ENCODE measurements around the gene PTGFRN. TPM values are rescaled to one million over a fixed set of nuclear protein-coding genes. Genes with fewer than 3 reads are reported as not detected.
A peak's percentile ranks its signal among the peaks of the same experiment; 100 is the strongest.

The PTGFRN gene
- total and polyA plus RNA-seq, 9 of the 15 experiments (the other 6 are each of a cell fraction or from before 2014, with no cell fraction given), result 17.3 to 33.1 (median 25.7) TPM

GRCh38 chr1:117038236-117038635 is 128.5 kb downstream of the PTGFRN start (continued):
- TF ChIP-seq MAFG (tag; conservative IDR thresholded peaks at IDR 0.05) (no peak), U2AF1 (optimal IDR thresholded peaks at IDR 0.05; ENCODE audit: low read depth, low read length) (no peak), RNF2 (IDR thresholded peaks at IDR 0.05) (no peak), ZNF695 (CRISPR knock-in tag; IDR thresholded peaks at IDR 0.05) (no peak), CSDE1 (IDR thresholded peaks at IDR 0.05) (no peak), ZNF212 (CRISPR knock-in tag; IDR thresholded peaks at IDR 0.05) (no peak), ZBTB8A (IDR thresholded peaks at IDR 0.05; ENCODE audit: partially characterized antibody) (no peak), TAF7 (tag; IDR thresholded peaks at IDR 0.05) (no peak), RFX7 (CRISPR knock-in tag; IDR thresholded peaks at IDR 0.05) (no peak)

Small RNAs within 50 kb of the gene (small RNA-seq; reads per million reads assigned to genes)
- 0.48 reads per million, percentile 21 among the genes with 10 or more reads in this experiment for gene RNA5SP55

Other genes with a start within 250 kb of the PTGFRN start
- 13.1 and 15.1 TPM in 2 replicates for gene IGSF3, start 242.2 kb upstream of the PTGFRN start, total RNA-seq (2014; rRNA removed)
- 7.5 and 7.8 TPM in 2 replicates for gene IGSF3, start 242.2 kb upstream of the PTGFRN start, total RNA-seq (2014; rRNA removed; fragmentation: Illumina TruSeq; extraction: Trizol)
- gene IGSF3, start 242.2 kb upstream of the PTGFRN start, total RNA-seq (2015; rRNA removed; fragmentation: Illumina TruSeq; extraction: Trizol), result 7.5 and 8.3 TPM in 2 replicates
- gene IGSF3, start 242.2 kb upstream of the PTGFRN start, total RNA-seq (2021), result 14.4 and 15.0 TPM in 2 replicates
- 7.7 and 8.9 TPM in 2 replicates for gene IGSF3, start 242.2 kb upstream of the PTGFRN start, polyA plus RNA-seq (2011; rRNA removed)
- 10.8 and 11.5 TPM in 2 replicates for gene IGSF3, start 242.2 kb upstream of the PTGFRN start, polyA plus RNA-seq (2014; fragmentation: Illumina TruSeq; extraction: Trizol)
- gene IGSF3, start 242.2 kb upstream of the PTGFRN start, polyA plus RNA-seq (2014; fragmentation: Nextera tagmentation; extraction: Ambion mirVana), result 1 to 10 TPM; 1.1 to 1.2 TPM
- gene IGSF3, start 242.2 kb upstream of the PTGFRN start, polyA plus RNA-seq (2014; rRNA removed), result 7.9 and 8.4 TPM in 2 replicates
- gene CD2, start 155.5 kb upstream of the PTGFRN start, total RNA-seq (2014; rRNA removed), result not detected in 2 replicates
- gene CD2, start 155.5 kb upstream of the PTGFRN start, total RNA-seq (2014; rRNA removed; fragmentation: Illumina TruSeq; extraction: Trizol), result not detected in 2 replicates
- not detected in 2 replicates for gene CD2, start 155.5 kb upstream of the PTGFRN start, total RNA-seq (2015; rRNA removed; fragmentation: Illumina TruSeq; extraction: Trizol)
- 0.16 and 0.29 TPM in 2 replicates for gene CD2, start 155.5 kb upstream of the PTGFRN start, total RNA-seq (2021)
- gene CD2, start 155.5 kb upstream of the PTGFRN start, polyA plus RNA-seq (2011; rRNA removed), result not detected in 2 replicates
- gene CD2, start 155.5 kb upstream of the PTGFRN start, polyA plus RNA-seq (2014; fragmentation: Illumina TruSeq; extraction: Trizol), result 0.07 TPM in 1 of 2 replicates, not detected in the other
- gene CD2, start 155.5 kb upstream of the PTGFRN start, polyA plus RNA-seq (2014; fragmentation: Nextera tagmentation; extraction: Ambion mirVana), result not detected
- not detected in 2 replicates for gene CD2, start 155.5 kb upstream of the PTGFRN start, polyA plus RNA-seq (2014; rRNA removed)
- 0.18 and 0.20 TPM in 2 replicates for gene CD101, start 91.8 kb downstream of the PTGFRN start, total RNA-seq (2014; rRNA removed)
- gene CD101, start 91.8 kb downstream of the PTGFRN start, total RNA-seq (2014; rRNA removed; fragmentation: Illumina TruSeq; extraction: Trizol), result 0.18 and 0.32 TPM in 2 replicates
- 0.53 and 1.0 TPM in 2 replicates for gene CD101, start 91.8 kb downstream of the PTGFRN start, total RNA-seq (2015; rRNA removed; fragmentation: Illumina TruSeq; extraction: Trizol)
- 0.35 and 0.36 TPM in 2 replicates for gene CD101, start 91.8 kb downstream of the PTGFRN start, total RNA-seq (2021)
- gene CD101, start 91.8 kb downstream of the PTGFRN start, polyA plus RNA-seq (2011; rRNA removed), result 0.35 and 0.77 TPM in 2 replicates
- 0.79 and 1.1 TPM in 2 replicates for gene CD101, start 91.8 kb downstream of the PTGFRN start, polyA plus RNA-seq (2014; fragmentation: Illumina TruSeq; extraction: Trizol)
- gene CD101, start 91.8 kb downstream of the PTGFRN start, polyA plus RNA-seq (2014; fragmentation: Nextera tagmentation; extraction: Ambion mirVana), result under 1 TPM; 0.18 to 0.20 TPM
- 0.04 and 0.08 TPM in 2 replicates for gene CD101, start 91.8 kb downstream of the PTGFRN start, polyA plus RNA-seq (2014; rRNA removed)
- gene TTF2, start 150.4 kb downstream of the PTGFRN start, total RNA-seq (2014; rRNA removed), result 36.1 and 36.2 TPM in 2 replicates
- gene TTF2, start 150.4 kb downstream of the PTGFRN start, total RNA-seq (2014; rRNA removed; fragmentation: Illumina TruSeq; extraction: Trizol), result 61.5 and 69.2 TPM in 2 replicates
- gene TTF2, start 150.4 kb downstream of the PTGFRN start, total RNA-seq (2015; rRNA removed; fragmentation: Illumina TruSeq; extraction: Trizol), result 40.0 and 46.1 TPM in 2 replicates
- 62.5 and 63.3 TPM in 2 replicates for gene TTF2, start 150.4 kb downstream of the PTGFRN start, total RNA-seq (2021)
- 71.1 and 77.3 TPM in 2 replicates for gene TTF2, start 150.4 kb downstream of the PTGFRN start, polyA plus RNA-seq (2011; rRNA removed)
- gene TTF2, start 150.4 kb downstream of the PTGFRN start, polyA plus RNA-seq (2014; fragmentation: Illumina TruSeq; extraction: Trizol), result 36.0 and 42.1 TPM in 2 replicates
- 10 to 100 TPM in 1 of 2 experiments, 1 to 10 TPM in 1; 9.4 to 10.5 TPM for gene TTF2, start 150.4 kb downstream of the PTGFRN start, polyA plus RNA-seq (2014; fragmentation: Nextera tagmentation; extraction: Ambion mirVana)
- 36.6 and 41.3 TPM in 2 replicates for gene TTF2, start 150.4 kb downstream of the PTGFRN start, polyA plus RNA-seq (2014; rRNA removed)
- 1.9 and 3.1 TPM in 2 replicates for gene TRIM45, start 211.8 kb downstream of the PTGFRN start, total RNA-seq (2014; rRNA removed)
- gene TRIM45, start 211.8 kb downstream of the PTGFRN start, total RNA-seq (2014; rRNA removed; fragmentation: Illumina TruSeq; extraction: Trizol), result 2.5 and 3.5 TPM in 2 replicates
- 2.2 and 2.3 TPM in 2 replicates for gene TRIM45, start 211.8 kb downstream of the PTGFRN start, total RNA-seq (2015; rRNA removed; fragmentation: Illumina TruSeq; extraction: Trizol)
- gene TRIM45, start 211.8 kb downstream of the PTGFRN start, total RNA-seq (2021), result 3.6 and 5.3 TPM in 2 replicates
- 5.5 and 6.2 TPM in 2 replicates for gene TRIM45, start 211.8 kb downstream of the PTGFRN start, polyA plus RNA-seq (2011; rRNA removed)
- gene TRIM45, start 211.8 kb downstream of the PTGFRN start, polyA plus RNA-seq (2014; fragmentation: Illumina TruSeq; extraction: Trizol), result 3.8 and 4.1 TPM in 2 replicates
- 1 to 10 TPM; 2.5 to 4.3 TPM for gene TRIM45, start 211.8 kb downstream of the PTGFRN start, polyA plus RNA-seq (2014; fragmentation: Nextera tagmentation; extraction: Ambion mirVana)
- 4.1 and 5.1 TPM in 2 replicates for gene TRIM45, start 211.8 kb downstream of the PTGFRN start, polyA plus RNA-seq (2014; rRNA removed)